MM.1S (cell line): Measurements from ENCODE around the gene CADM2.

Experiments used
- DNase-seq: peaks from one replicate; pipeline ENCODE4 v3.0.0-alpha.2; 2015
- H2AFZ ChIP-seq: fragments of 300-600 bp; sonication (generic); 2 replicates; pipeline ENCODE4 v1.6.0; 2016; ENCODE audit warnings: antibody characterized with exemption, low read length
- H3F3A ChIP-seq: fragments of 300-600 bp; sonication (generic); 2 replicates; pipeline ENCODE4 v1.6.1; 2016; ENCODE audit warnings: mild to moderate bottlenecking, antibody characterized with exemption, low read length, moderate library complexity, mixed read lengths; ENCODE audit not compliant: insufficient read depth
- H3K27ac ChIP-seq: fragments of 300-600 bp; sonication (generic); 2 replicates; pipeline ENCODE4 v1.5.1; 2016; ENCODE audit warnings: mild to moderate bottlenecking, low read length
- H3K27me3 ChIP-seq: fragments of 300-600 bp; sonication (generic); replicated peaks from 2 replicates; pipeline ENCODE4 v1.6.0; 2016; ENCODE audit warnings: low read length; ENCODE audit not compliant: insufficient read depth
- H3K36me3 ChIP-seq: fragments of 300-600 bp; sonication (generic); replicated peaks from 2 replicates; pipeline ENCODE4 v1.6.1; 2016; ENCODE audit warnings: mild to moderate bottlenecking, low read length, mixed read lengths; ENCODE audit not compliant: insufficient read depth
- H3K4me1 ChIP-seq: fragments of 300-600 bp; sonication (generic); 2 replicates; pipeline ENCODE4 v1.6.1; 2016; ENCODE audit warnings: low read length, mixed read lengths
- H3K4me2 ChIP-seq: fragments of 300-600 bp; sonication (generic); 2 replicates; pipeline ENCODE4 v1.6.0; 2016; ENCODE audit warnings: low read depth, low read length
- H3K4me3 ChIP-seq: fragments of 300-600 bp; sonication (generic); 2 replicates; pipeline ENCODE4 v1.5.1; 2016; ENCODE audit warnings: low read length, mixed read lengths
- H3K79me2 ChIP-seq: fragments of 300-600 bp; sonication (generic); 2 replicates; pipeline ENCODE4 v1.6.1; 2016; ENCODE audit warnings: mixed run types, low read length, mixed read lengths
- H3K9ac ChIP-seq: fragments of 300-600 bp; sonication (generic); 2 replicates; pipeline ENCODE4 v1.6.1; 2016; ENCODE audit warnings: low read length, mixed read lengths
- H3K9me2 ChIP-seq: fragments of 300-600 bp; sonication (generic); replicated peaks from 2 replicates; pipeline ENCODE4 v1.6.1; 2016; ENCODE audit warnings: mild to moderate bottlenecking, low read length, mixed read lengths; ENCODE audit not compliant: insufficient read depth
- H3K9me3 ChIP-seq: fragments of 300-600 bp; sonication (generic); replicated peaks from 2 replicates; pipeline ENCODE4 v1.6.1; 2016; ENCODE audit warnings: mild to moderate bottlenecking, low read length, mixed read lengths; ENCODE audit not compliant: insufficient read depth
- H4K20me1 ChIP-seq: fragments of 300-600 bp; sonication (generic); 2 replicates; pipeline ENCODE4 v1.6.1; 2016; ENCODE audit warnings: mild to moderate bottlenecking, low read length, moderate library complexity, mixed read lengths; ENCODE audit not compliant: insufficient read depth
- EZH2 ChIP-seq: fragments of 300-600 bp; sonication (generic); optimal IDR thresholded peaks from 2 replicates; pipeline ENCODE3; 2017; ENCODE audit warnings: low read depth, mild to moderate bottlenecking, antibody characterized with exemption, low read length, mixed read lengths
- EZH2phosphoT487 ChIP-seq: fragments of 300-600 bp; sonication (generic); IDR thresholded peaks from 2 replicates; pipeline ENCODE4 v1.6.1; 2018; ENCODE audit warnings: antibody characterized with exemption, low read length
- TF ChIP-seq, protein P1 (sequence below): fragments of 300-600 bp; sonication (generic); IDR thresholded peaks from 2 replicates; pipeline ENCODE4 v1.5.1; 2016; ENCODE audit warnings: antibody characterized with exemption, low read length, mixed read lengths

CADM2 gene

DNA sequence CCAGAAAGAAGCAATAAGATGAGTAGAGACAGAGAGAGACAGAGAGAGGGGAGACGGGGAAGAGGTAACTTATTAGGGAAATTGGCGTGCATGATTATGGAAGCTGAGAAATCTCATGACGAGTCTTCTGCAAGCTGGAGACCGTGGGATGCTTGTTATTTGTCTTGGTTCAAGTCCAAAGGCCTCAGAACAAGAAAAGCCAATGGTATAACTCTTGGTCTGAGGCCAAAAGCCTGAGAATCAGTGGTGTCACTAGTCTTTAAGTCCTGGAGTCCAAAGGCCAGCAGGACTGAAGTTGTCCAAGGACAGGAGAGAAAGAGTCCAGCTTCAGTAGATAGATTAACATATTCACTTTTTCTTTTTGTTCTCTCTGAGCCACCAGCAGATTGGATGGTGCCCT, 613.6 kb downstream of the CADM2 start:
- no peak for TF ChIP-seq EZH2phosphoT487
- TF ChIP-seq, protein P1, sequence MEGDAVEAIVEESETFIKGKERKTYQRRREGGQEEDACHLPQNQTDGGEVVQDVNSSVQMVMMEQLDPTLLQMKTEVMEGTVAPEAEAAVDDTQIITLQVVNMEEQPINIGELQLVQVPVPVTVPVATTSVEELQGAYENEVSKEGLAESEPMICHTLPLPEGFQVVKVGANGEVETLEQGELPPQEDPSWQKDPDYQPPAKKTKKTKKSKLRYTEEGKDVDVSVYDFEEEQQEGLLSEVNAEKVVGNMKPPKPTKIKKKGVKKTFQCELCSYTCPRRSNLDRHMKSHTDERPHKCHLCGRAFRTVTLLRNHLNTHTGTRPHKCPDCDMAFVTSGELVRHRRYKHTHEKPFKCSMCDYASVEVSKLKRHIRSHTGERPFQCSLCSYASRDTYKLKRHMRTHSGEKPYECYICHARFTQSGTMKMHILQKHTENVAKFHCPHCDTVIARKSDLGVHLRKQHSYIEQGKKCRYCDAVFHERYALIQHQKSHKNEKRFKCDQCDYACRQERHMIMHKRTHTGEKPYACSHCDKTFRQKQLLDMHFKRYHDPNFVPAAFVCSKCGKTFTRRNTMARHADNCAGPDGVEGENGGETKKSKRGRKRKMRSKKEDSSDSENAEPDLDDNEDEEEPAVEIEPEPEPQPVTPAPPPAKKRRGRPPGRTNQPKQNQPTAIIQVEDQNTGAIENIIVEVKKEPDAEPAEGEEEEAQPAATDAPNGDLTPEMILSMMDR: no peak
- TF ChIP-seq EZH2: no peak
- Histone ChIP-seq H3K9me2 (no peaks in the 10 kb centered on the region), H3K4me2 (no peak overlapping the region), H2AFZ (no peak overlapping the region), H3K36me3 (no peaks in the 10 kb centered on the region), H3K4me1 (no peaks in the 10 kb centered on the region), H3F3A (no peaks in the 10 kb centered on the region), H3K4me3 (no peak overlapping the region), H3K79me2 (no peaks in the 10 kb centered on the region), H4K20me1 (no peaks in the 10 kb centered on the region), H3K27ac (no peak overlapping the region), H3K9ac (no peak overlapping the region), H3K9me3 (no peaks in the 10 kb centered on the region), H3K27me3 (no peaks in the 10 kb centered on the region)
- no peak for DNase-seq

DNA sequence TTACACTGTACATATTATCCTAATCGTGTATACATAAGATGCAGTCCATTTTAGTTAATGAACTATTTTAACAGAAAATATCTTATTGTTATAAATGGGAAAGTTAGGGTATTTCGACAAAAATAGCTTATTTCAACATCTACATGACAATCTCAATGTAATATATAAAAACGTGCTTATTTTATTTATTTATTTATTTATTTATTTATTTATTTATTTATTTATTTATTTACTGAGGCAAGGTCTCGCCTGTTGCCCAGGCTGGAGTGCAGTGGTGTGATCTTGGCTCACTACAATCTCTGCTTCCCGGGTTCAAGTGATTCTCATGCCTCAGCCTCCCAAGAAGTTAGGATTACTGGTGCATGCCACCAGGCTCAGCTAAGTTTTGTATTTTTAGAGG, 614.2 kb downstream of the CADM2 start:
- Histone ChIP-seq H3K4me3 (no peak overlapping the region), H3K4me1 (no peaks in the 10 kb centered on the region), H2AFZ (no peak overlapping the region), H3K27ac (no peak overlapping the region), H3K9ac (no peak overlapping the region), H3K4me2 (no peak overlapping the region), H3K9me2 (no peaks in the 10 kb centered on the region), H4K20me1 (no peaks in the 10 kb centered on the region), H3K36me3 (no peaks in the 10 kb centered on the region), H3K9me3 (no peaks in the 10 kb centered on the region), H3K27me3 (no peaks in the 10 kb centered on the region), H3K79me2 (no peaks in the 10 kb centered on the region), H3F3A (no peaks in the 10 kb centered on the region)
- no peak for DNase-seq
- TF ChIP-seq, protein P1: no peak
- TF ChIP-seq EZH2: no peak

DNA sequence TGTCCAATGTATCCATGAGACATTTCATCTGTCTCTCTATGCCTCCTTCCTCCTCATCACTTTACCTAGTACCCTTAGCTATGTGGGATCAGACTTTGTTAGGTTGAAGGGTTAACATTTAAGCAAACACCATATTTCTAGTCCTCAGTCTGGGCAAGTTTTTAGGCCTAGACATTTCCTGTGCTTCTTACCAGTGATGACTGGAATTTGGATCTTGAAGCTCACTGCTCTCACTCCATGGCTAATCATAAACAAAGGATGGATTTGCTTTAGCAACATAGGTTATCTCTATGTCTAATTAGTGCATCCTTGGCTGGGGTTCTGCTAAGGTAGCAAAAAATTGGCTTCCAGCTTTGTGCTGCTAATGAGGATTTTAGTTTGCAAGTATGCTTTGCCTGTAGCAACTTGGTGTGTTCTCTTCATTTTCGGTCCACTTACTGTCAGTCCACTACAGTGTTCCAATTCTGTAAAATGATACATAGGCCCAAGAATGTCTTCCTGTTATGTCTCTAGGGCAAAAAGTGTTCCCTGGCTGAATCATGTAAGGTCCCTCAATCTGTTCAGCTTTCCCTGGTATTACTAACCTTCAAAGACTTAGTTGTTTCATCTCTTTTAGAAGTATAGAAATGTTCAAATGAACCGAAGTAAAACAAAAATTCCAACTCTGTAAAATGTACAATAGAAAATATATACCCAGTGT, 615.4 kb downstream of the CADM2 start:
- no peak overlapping the region for H3K4me2 ChIP-seq
- no peaks in the 10 kb centered on the region for H3F3A ChIP-seq
- no peaks in the 10 kb centered on the region for H3K4me1 ChIP-seq
- TF ChIP-seq EZH2phosphoT487 (no peak), EZH2 (no peak)
- TF ChIP-seq, protein P1: no peak
- H3K9me3 ChIP-seq: no peaks in the 10 kb centered on the region
- no peaks in the 10 kb centered on the region; the same call in 1 of the 2 replicates for H3K27me3 ChIP-seq
- no peaks in the 10 kb centered on the region for H3K9me2 ChIP-seq
- no peaks in the 10 kb centered on the region for H3K36me3 ChIP-seq
- no peaks in the 10 kb centered on the region for H3K79me2 ChIP-seq
- H3K27ac ChIP-seq: no peak overlapping the region
- no peak for DNase-seq
- H4K20me1 ChIP-seq: no peaks in the 10 kb centered on the region
- no peak overlapping the region for H2AFZ ChIP-seq
- no peak overlapping the region for H3K9ac ChIP-seq
- no peak overlapping the region for H3K4me3 ChIP-seq
